ENCODE results near the gene ORC5. TPM values are rescaled to one million over a fixed set of nuclear protein-coding genes. Genes with fewer than 3 reads are reported as not detected.

The ORC5 gene
- total RNA-seq, 2 experiments from 2014 or later: 25.2 to 33.1 TPM

GRCh38 chr7:104230606-104231005 is 22.8 kb upstream of the ORC5 start:
- Histone ChIP-seq H3K27ac (ENCODE audit: low read depth, low read length, poor library complexity, severe bottlenecking) (no peak overlapping the region), H3K4me1 (ENCODE audit: insufficient read depth, low read length, poor library complexity, severe bottlenecking) (no peaks in the 10 kb centered on the region), H3K9me2 (ENCODE audit: insufficient read depth, low read length) (no peaks in the 10 kb centered on the region), H3K9me3 (ENCODE audit: low read length) (no peaks in the 10 kb centered on the region), H3K79me2 (ENCODE audit: insufficient read depth, low read depth, low read length) (no peaks in the 10 kb centered on the region), H3K36me3 (ENCODE audit: insufficient read depth, low read length) (no peaks in the 10 kb centered on the region), H3K4me3 (ENCODE audit: low read depth, low read length, poor library complexity, severe bottlenecking) (no peak overlapping the region), H2AFZ (ENCODE audit: low read length) (no peak overlapping the region), H4K20me1 (ENCODE audit: insufficient read depth, low read length) (no peaks in the 10 kb centered on the region), H3K4me2 (ENCODE audit: low read length) (no peak overlapping the region)
- DNase-seq (ENCODE audit: low spot score): no peak
- BruUV-seq (replicated peaks): no TSS peak
- ChIA-PET POLR2A (no interaction called here), CTCF (ENCODE audit: unreplicated experiment) (interaction anchor here (0.8 kb wide), 1 partner anchor 662 kb away, joined by 6 read pairs; no protein-coding TSS in a partner anchor)
- intact Hi-C loops (cut with micrococcal nuclease; ENCODE audit: unreplicated experiment): loop anchor here (1.0 to 10.0 kb wide), 3 partner anchors 618 to 687 kb away; no protein-coding TSS in a partner anchor
- TF ChIP-seq CTCF (conservative IDR thresholded peaks at IDR 0.05; ENCODE audit: low read length) (no peak), EZH2phosphoT487 (IDR thresholded peaks at IDR 0.05; ENCODE audit: borderline replicate concordance, low read depth, low read length) (no peak)

GRCh38 chr7:104228442-104228841 is 20.6 kb upstream of the ORC5 start:
- DNase-seq (ENCODE audit: low spot score): no peak
- intact Hi-C loops (cut with micrococcal nuclease; ENCODE audit: unreplicated experiment): no loop called here
- H3K4me3 ChIP-seq (ENCODE audit: low read depth, low read length, poor library complexity, severe bottlenecking): no peak overlapping the region
- no peaks in the 10 kb centered on the region for H3K79me2 ChIP-seq (ENCODE audit: insufficient read depth, low read depth, low read length)
- no peak overlapping the region for H3K27ac ChIP-seq (ENCODE audit: low read depth, low read length, poor library complexity, severe bottlenecking)
- no peaks in the 10 kb centered on the region for H3K36me3 ChIP-seq (ENCODE audit: insufficient read depth, low read length)
- H3K9me3 ChIP-seq (ENCODE audit: low read length): no peaks in the 10 kb centered on the region
- BruUV-seq (replicated peaks): no TSS peak
- H2AFZ ChIP-seq (ENCODE audit: low read length): no peak overlapping the region
- no peaks in the 10 kb centered on the region for H3K9me2 ChIP-seq (ENCODE audit: insufficient read depth, low read length)
- POLR2A ChIA-PET: no interaction called here
- CTCF ChIA-PET (ENCODE audit: unreplicated experiment): no interaction called here
- H3K4me2 ChIP-seq (ENCODE audit: low read length): no peak overlapping the region
- no peaks in the 10 kb centered on the region for H3K4me1 ChIP-seq (ENCODE audit: insufficient read depth, low read length, poor library complexity, severe bottlenecking)
- TF ChIP-seq EZH2phosphoT487 (IDR thresholded peaks at IDR 0.05; ENCODE audit: borderline replicate concordance, low read depth, low read length) (no peak), CTCF (conservative IDR thresholded peaks at IDR 0.05; ENCODE audit: low read length) (no peak)
- no peaks in the 10 kb centered on the region for H4K20me1 ChIP-seq (ENCODE audit: insufficient read depth, low read length)

- Histone ChIP-seq H2AFZ (ENCODE audit: low read length) (no peak overlapping the region), H3K9me3 (ENCODE audit: low read length) (0 out of 2 replicates have a peak, but pooled peaks cover 5% of the 10 kb centered on the region), H3K4me3 (ENCODE audit: low read depth, low read length, poor library complexity, severe bottlenecking) (no peak overlapping the region), H4K20me1 (ENCODE audit: insufficient read depth, low read length) (no peaks in the 10 kb centered on the region), H3K36me3 (ENCODE audit: insufficient read depth, low read length) (no peaks in the 10 kb centered on the region), H3K27ac (ENCODE audit: low read depth, low read length, poor library complexity, severe bottlenecking) (no peak overlapping the region), H3K4me2 (ENCODE audit: low read length) (no peak overlapping the region), H3K9me2 (ENCODE audit: insufficient read depth, low read length) (no peaks in the 10 kb centered on the region), H3K79me2 (ENCODE audit: insufficient read depth, low read depth, low read length) (no peaks in the 10 kb centered on the region), H3K4me1 (ENCODE audit: insufficient read depth, low read length, poor library complexity, severe bottlenecking) (no peaks in the 10 kb centered on the region)
- CTCF ChIA-PET (ENCODE audit: unreplicated experiment): no interaction called here
- BruUV-seq (replicated peaks): no TSS peak
- POLR2A ChIA-PET: interaction anchor here (0.6 to 0.7 kb wide), 2 partner anchors 52 to 326 kb away, joined by 3 to 4 read pairs; no protein-coding TSS in a partner anchor
- DNase-seq (ENCODE audit: low spot score): no peak
- intact Hi-C loops (cut with micrococcal nuclease; ENCODE audit: unreplicated experiment): no loop called here
- TF ChIP-seq EZH2phosphoT487 (IDR thresholded peaks at IDR 0.05; ENCODE audit: borderline replicate concordance, low read depth, low read length) (no peak), CTCF (conservative IDR thresholded peaks at IDR 0.05; ENCODE audit: low read length) (no peak)
Measured at GRCh38 chr7:104225451-104225850, 17.6 kb upstream of the ORC5 start.

Measured in OCI-LY7 (cell line).